Common myeloid progenitor, CD34-positive (primary cell): ENCODE data around the gene OGDHL.

Experiments used
- CTCF ChIA-PET: fragments of 350-600 bp; sonication (Branson Sonifier 250); formaldehyde crosslinking; loops from one replicate; lab custom pipeline; 2021; ENCODE audit warnings: antibody characterized with exemption; lab: Charles Lee
- POLR2A ChIA-PET: fragments of 350-600 bp; sonication (Branson Sonifier 250); formaldehyde crosslinking; loops from one replicate; lab custom pipeline; 2021; ENCODE audit warnings: antibody characterized with exemption; lab: Charles Lee
- DNase-seq, 3 donors: peaks; one replicate each; pipeline versions ENCODE4 v3.0.0 to v3.0.0-alpha.2; 2013
- H3K27ac ChIP-seq, 2 experiments: 1 replicate in 1 of 2; 2 replicates in 1 of 2; pipeline ENCODE4 v1.7.0; 2013; ENCODE audit warnings: inconsistent platforms in 2 of 2, low read length in 2 of 2, mild to moderate bottlenecking in 2 of 2, low read depth in 1 of 2, moderate library complexity in 1 of 2; ENCODE audit not compliant: severe bottlenecking in 2 of 2, insufficient read depth in 1 of 2, poor library complexity in 1 of 2
- H3K27me3 ChIP-seq, 5 experiments: replicated peaks in 2 of 5; 1 replicate in 3 of 5; 2 replicates in 2 of 5; pipeline versions ENCODE4 v1.6.1 to v1.7.0; 2013; ENCODE audit warnings: low read length in 4 of 5, mild to moderate bottlenecking in 2 of 5, moderate library complexity in 2 of 5, inconsistent platforms in 1 of 5; ENCODE audit not compliant: insufficient read depth in 5 of 5, control insufficient read depth in 4 of 5
- H3K36me3 ChIP-seq, 4 experiments: 1 replicate in 2 of 4; 2 replicates in 2 of 4; pipeline versions ENCODE4 v1.6.1 to v1.7.0; 2013; ENCODE audit warnings: low read length in 3 of 4, control low read depth in 1 of 4, mild to moderate bottlenecking in 1 of 4; ENCODE audit not compliant: control insufficient read depth in 4 of 4, insufficient read depth in 4 of 4
- H3K4me1 ChIP-seq, 4 experiments: 1 replicate in 3 of 4; 2 replicates in 1 of 4; pipeline versions ENCODE4 v1.6.1 to v1.7.1; 2013; ENCODE audit warnings: low read length in 3 of 4, mild to moderate bottlenecking in 3 of 4, control low read depth in 1 of 4, inconsistent platforms in 1 of 4, moderate library complexity in 1 of 4; ENCODE audit not compliant: control insufficient read depth in 4 of 4, insufficient read depth in 4 of 4; ENCODE audit errors: control extremely low read depth in 1 of 4
- H3K4me3 ChIP-seq, 7 experiments: 1 replicate in 4 of 7; 2 replicates in 3 of 7; pipeline versions ENCODE4 v1.5.1 to v1.7.0; 2013; ENCODE audit warnings: mild to moderate bottlenecking in 7 of 7, low read length in 6 of 7, moderate library complexity in 6 of 7, inconsistent platforms in 2 of 7, low read depth in 2 of 7, control low read depth in 1 of 7; ENCODE audit not compliant: insufficient read depth in 4 of 7, control insufficient read depth in 1 of 7; ENCODE audit errors: extremely low read depth in 1 of 7
- H3K9me3 ChIP-seq, 5 experiments: 1 replicate in 4 of 5; 2 replicates in 1 of 5; pipeline versions ENCODE4 v1.6.1 to v1.7.1; 2013; ENCODE audit warnings: low read length in 4 of 5, mild to moderate bottlenecking in 2 of 5, inconsistent platforms in 1 of 5, low read depth in 1 of 5, moderate library complexity in 1 of 5; ENCODE audit not compliant: control insufficient read depth in 4 of 5, insufficient read depth in 2 of 5; ENCODE audit errors: control extremely low read depth in 1 of 5
- WGBS: methylation state at CpG from one replicate; pipeline ENCODE4 v1.1.5; 2013; ENCODE audit not compliant: insufficient coverage; 5-methylcytosine and 5-hydroxymethylcytosine counted together

OGDHL gene

GRCh38 chr10:49768329-49768728 lies 6.2 kb upstream of the OGDHL start:
- Histone ChIP-seq H3K27me3 (peaks cover 14 to 75% (median 31%) of the 10 kb centered on the region in 5 experiments), H3K4me3 (no peak overlapping the region), H3K36me3 (no peaks in the 10 kb centered on the region), H3K9me3 (peaks cover 2 to 17% (median 10%) of the 10 kb centered on the region in 5 experiments), H3K27ac (no peak overlapping the region), H3K4me1 (no peaks in the 10 kb centered on the region)
- no peak for DNase-seq
- POLR2A ChIA-PET, result no interaction called here
- 8% methylated on average over 33 of the region's 38 CpGs for WGBS
- CTCF ChIA-PET, result no interaction called here

- Histone ChIP-seq H3K9me3 (peaks cover 2 to 17% (median 10%) of the 10 kb centered on the region in 5 experiments), H3K27ac (no peak overlapping the region), H3K36me3 (no peaks in the 10 kb centered on the region), H3K4me1 (no peaks in the 10 kb centered on the region), H3K4me3 (no peak overlapping the region), H3K27me3 (peaks cover 14 to 77% (median 31%) of the 10 kb centered on the region in 5 experiments)
- ChIA-PET POLR2A (no interaction called here), CTCF (no interaction called here)
- no peak for DNase-seq
- 51% methylated on average over 7 of the region's 7 CpGs for WGBS
Measured at GRCh38 chr10:49767752-49768151, 5.6 kb upstream of the OGDHL start.

GRCh38 chr10:49766484-49766883 lies 4.4 kb upstream of the OGDHL start:
- CTCF ChIA-PET, result no interaction called here

GRCh38 chr10:49762566-49762877 lies 399 bp upstream of the OGDHL start:
- ChIA-PET POLR2A (no interaction called here), CTCF (no interaction called here)
- Histone ChIP-seq H3K27ac (no peak overlapping the region), H3K9me3 (peaks cover 2 to 13% (median 5%) of the 10 kb centered on the region in 5 experiments), H3K36me3 (no peaks in the 10 kb centered on the region), H3K4me3 (peak overlapping the region in 5 of 7 experiments; percentile 40 to 70 (median 60)), H3K4me1 (peaks cover 0 to 7% (median 6%) of the 10 kb centered on the region in 4 experiments), H3K27me3 (peaks cover 6 to 57% (median 32%) of the 10 kb centered on the region in 5 experiments)
- no peak for DNase-seq
- 14% methylated on average over 1 of the region's 4 CpGs for WGBS

More at GRCh38 chr10:49766484-49766883, 4.4 kb upstream of the OGDHL start:
- no peak overlapping the region for H3K4me3 ChIP-seq
- H3K27me3 ChIP-seq, result peaks cover 14 to 75% (median 35%) of the 10 kb centered on the region in 5 experiments
- no peak overlapping the region for H3K27ac ChIP-seq
- H3K9me3 ChIP-seq, result peaks cover 2 to 17% (median 10%) of the 10 kb centered on the region in 5 experiments
- 100% methylated on average over 1 of the region's 2 CpGs for WGBS
- no peak for DNase-seq
- POLR2A ChIA-PET, result no interaction called here
- H3K4me1 ChIP-seq, result peaks cover 0 to 7% (median 5%) of the 10 kb centered on the region in 4 experiments
- H3K36me3 ChIP-seq, result no peaks in the 10 kb centered on the region

- DNase-seq, result peak in 1 of 3 donors; percentile 8
- CTCF ChIA-PET, result no interaction called here
- 44% methylated on average over 7 of the region's 16 CpGs for whole genome bisulfite sequencing
- H3K4me3 ChIP-seq, result peak overlapping the region in 4 of 7 experiments; percentile 40 to 66 (median 63)
- H3K4me1 ChIP-seq, result peaks cover 0 to 7% (median 6%) of the 10 kb centered on the region in 4 experiments
- peaks cover 2 to 47% (median 24%) of the 10 kb centered on the region in 5 experiments for H3K27me3 ChIP-seq
- no peak overlapping the region for H3K27ac ChIP-seq
- POLR2A ChIA-PET, result no interaction called here
- H3K36me3 ChIP-seq, result no peaks in the 10 kb centered on the region
- peaks cover 0 to 3% (median 0%) of the 10 kb centered on the region in 5 experiments for H3K9me3 ChIP-seq
Measured at GRCh38 chr10:49761201-49761788, 828 bp downstream of the OGDHL start.

- WGBS, result 90% methylated on average over 3 of the region's 3 CpGs
Measured at GRCh38 chr10:49760789-49761188, 1.3 kb downstream of the OGDHL start.

GRCh38 chr10:49759787-49760551 lies 2.2 kb downstream of the OGDHL start:
- Histone ChIP-seq H3K36me3 (no peaks in the 10 kb centered on the region), H3K9me3 (no peaks in the 10 kb centered on the region), H3K27me3 (peaks cover 0 to 50% (median 26%) of the 10 kb centered on the region in 5 experiments), H3K4me1 (peaks cover 0 to 7% (median 6%) of the 10 kb centered on the region in 4 experiments), H3K27ac (no peak overlapping the region), H3K4me3 (no peak overlapping the region)
- ChIA-PET CTCF (no interaction called here), POLR2A (no interaction called here)
- WGBS, result 90% methylated on average over 10 of the region's 10 CpGs
- no peak for DNase-seq

More at GRCh38 chr10:49760789-49761188, 1.3 kb downstream of the OGDHL start:
- Histone ChIP-seq H3K27me3 (peaks cover 0 to 47% (median 28%) of the 10 kb centered on the region in 5 experiments), H3K36me3 (no peaks in the 10 kb centered on the region), H3K4me1 (peaks cover 0 to 7% (median 6%) of the 10 kb centered on the region in 4 experiments), H3K27ac (no peak overlapping the region), H3K9me3 (no peaks in the 10 kb centered on the region), H3K4me3 (no peak overlapping the region)
- ChIA-PET POLR2A (no interaction called here), CTCF (no interaction called here)
- no peak for DNase-seq
